Sigmoid colon (tissue), 3 donors: ENCODE results near the gene DDX59.

Experiments
- POLR2A ChIP-seq, 2 donors: fragments of 450-650 bp; IDR thresholded peaks; one replicate each; pipeline ENCODE4 v1.6.1; 2016; ENCODE audit warnings: antibody characterized with exemption in 2 of 2, mild to moderate bottlenecking in 2 of 2, moderate library complexity in 2 of 2
- TF ChIP-seq, protein P1 (sequence below), 4 experiments: fragments of 450-650 bp in 3 of 4; fragments of 200-600 bp in 1 of 4; IDR thresholded peaks; one replicate each; pipeline ENCODE4 v1.5.1; 2016 to 2019; ENCODE audit warnings: antibody characterized with exemption in 4 of 4, mild to moderate bottlenecking in 3 of 4, moderate library complexity in 2 of 4

DNA sequence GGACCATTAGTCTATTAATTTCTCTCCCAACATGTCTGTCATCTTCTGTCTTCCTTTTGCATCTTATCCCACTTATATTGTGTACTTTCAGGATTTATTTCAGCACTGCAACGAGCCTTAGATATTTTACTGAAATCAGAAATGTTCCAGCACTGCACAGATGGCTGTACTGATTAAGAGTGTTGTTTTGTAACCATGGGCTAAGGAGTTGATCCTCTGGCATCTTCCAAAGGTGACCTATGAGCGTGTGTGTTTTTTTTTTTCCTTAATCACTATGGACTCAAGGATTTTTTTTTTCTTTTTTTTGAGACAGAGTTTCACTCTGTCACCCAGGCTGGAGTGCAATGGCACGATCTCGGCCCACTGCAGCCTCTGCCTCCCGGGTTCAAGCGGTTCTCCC, 7.1 kb upstream of the DDX59 start:
- TF ChIP-seq POLR2A (IDR thresholded peaks at IDR 0.05): no peak
- TF ChIP-seq, protein P1, sequence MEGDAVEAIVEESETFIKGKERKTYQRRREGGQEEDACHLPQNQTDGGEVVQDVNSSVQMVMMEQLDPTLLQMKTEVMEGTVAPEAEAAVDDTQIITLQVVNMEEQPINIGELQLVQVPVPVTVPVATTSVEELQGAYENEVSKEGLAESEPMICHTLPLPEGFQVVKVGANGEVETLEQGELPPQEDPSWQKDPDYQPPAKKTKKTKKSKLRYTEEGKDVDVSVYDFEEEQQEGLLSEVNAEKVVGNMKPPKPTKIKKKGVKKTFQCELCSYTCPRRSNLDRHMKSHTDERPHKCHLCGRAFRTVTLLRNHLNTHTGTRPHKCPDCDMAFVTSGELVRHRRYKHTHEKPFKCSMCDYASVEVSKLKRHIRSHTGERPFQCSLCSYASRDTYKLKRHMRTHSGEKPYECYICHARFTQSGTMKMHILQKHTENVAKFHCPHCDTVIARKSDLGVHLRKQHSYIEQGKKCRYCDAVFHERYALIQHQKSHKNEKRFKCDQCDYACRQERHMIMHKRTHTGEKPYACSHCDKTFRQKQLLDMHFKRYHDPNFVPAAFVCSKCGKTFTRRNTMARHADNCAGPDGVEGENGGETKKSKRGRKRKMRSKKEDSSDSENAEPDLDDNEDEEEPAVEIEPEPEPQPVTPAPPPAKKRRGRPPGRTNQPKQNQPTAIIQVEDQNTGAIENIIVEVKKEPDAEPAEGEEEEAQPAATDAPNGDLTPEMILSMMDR (IDR thresholded peaks at IDR 0.05): no peak
